CD14-positive monocyte (primary cell): ENCODE results near the gene SMIM30. TPM values are rescaled to one million over a fixed set of nuclear protein-coding genes. Genes with fewer than 3 reads are reported as not detected.

Source experiments
- DNase-seq, 3 donors: peaks; one replicate each; pipeline ENCODE4 v3.0.0-alpha.2; 2011 to 2022
- H2AFZ ChIP-seq: 2 replicates; pipeline ENCODE4 v1.6.0; 2012; ENCODE audit warnings: mild to moderate bottlenecking, low read depth, low read length, inconsistent platforms; ENCODE audit not compliant: insufficient read depth, poor library complexity, severe bottlenecking
- H3K27ac ChIP-seq, 2 donors: 1 replicate in 1 of 2; 2 replicates in 1 of 2; pipeline ENCODE4 v1.5.1; 2012 to 2013; ENCODE audit warnings: low read length in 2 of 2, control low read depth in 1 of 2, inconsistent platforms in 1 of 2, low read depth in 1 of 2, mild to moderate bottlenecking in 1 of 2
- H3K27me3 ChIP-seq, 2 donors: one replicate each; pipeline versions ENCODE4 v1.6.0 to v1.6.1; 2011 to 2013; ENCODE audit warnings: low read length in 2 of 2; ENCODE audit not compliant: control insufficient read depth in 2 of 2, insufficient read depth in 2 of 2
- H3K36me3 ChIP-seq, 2 donors: replicated peaks in 1 of 2; 1 replicate in 1 of 2; 2 replicates in 1 of 2; pipeline versions ENCODE4 v1.5.1 to v1.6.1; 2012 to 2013; ENCODE audit warnings: low read length in 2 of 2, control low read depth in 1 of 2, inconsistent platforms in 1 of 2, mild to moderate bottlenecking in 1 of 2; ENCODE audit not compliant: insufficient read depth in 2 of 2, control insufficient read depth in 1 of 2
- H3K4me1 ChIP-seq, 2 donors: 1 replicate in 1 of 2; 2 replicates in 1 of 2; pipeline versions ENCODE4 v1.5.1 to v1.6.1; 2012 to 2013; ENCODE audit warnings: low read length in 2 of 2, control low read depth in 1 of 2, inconsistent platforms in 1 of 2, mild to moderate bottlenecking in 1 of 2, moderate library complexity in 1 of 2; ENCODE audit not compliant: insufficient read depth in 2 of 2, control insufficient read depth in 1 of 2
- H3K4me2 ChIP-seq: replicated peaks from 2 replicates; pipeline ENCODE3; 2012; ENCODE audit warnings: low read length, moderate library complexity, mild to moderate bottlenecking; ENCODE audit not compliant: poor library complexity, severe bottlenecking; ENCODE audit errors: extremely low read depth
- H3K4me3 ChIP-seq, 3 experiments: fragments of 200-600 bp in 1 of 3; sonication (generic) in 1 of 3; replicated peaks in 1 of 3; 1 replicate in 2 of 3; 2 replicates in 1 of 3; pipeline ENCODE4 v1.5.1; 2011 to 2013; ENCODE audit warnings: low read length in 3 of 3, mild to moderate bottlenecking in 3 of 3, control low read depth in 2 of 3, low read depth in 2 of 3, inconsistent platforms in 1 of 3, moderate library complexity in 1 of 3
- H3K79me2 ChIP-seq: 2 replicates; pipeline ENCODE4 v1.6.0; 2012; ENCODE audit warnings: mild to moderate bottlenecking, control low read depth, inconsistent platforms, low read length, moderate library complexity; ENCODE audit not compliant: insufficient read depth
- H3K9ac ChIP-seq: 2 replicates; pipeline ENCODE4 v1.6.0; 2017; ENCODE audit warnings: low read length, mild to moderate bottlenecking; ENCODE audit not compliant: insufficient read depth, poor library complexity, severe bottlenecking
- H3K9me3 ChIP-seq, 2 donors: replicated peaks in 1 of 2; 1 replicate in 1 of 2; 2 replicates in 1 of 2; pipeline versions ENCODE4 v1.5.1 to v1.6.1; 2012 to 2013; ENCODE audit warnings: low read length in 2 of 2, control low read depth in 1 of 2; ENCODE audit not compliant: control insufficient read depth in 1 of 2, insufficient read depth in 1 of 2
- H4K20me1 ChIP-seq: 2 replicates; pipeline ENCODE4 v1.6.0; 2012; ENCODE audit warnings: mild to moderate bottlenecking, low read length, control low read depth, moderate library complexity; ENCODE audit not compliant: insufficient read depth
- H3K27ac Mint-ChIP-seq, 7 donors: one replicate each; pipeline ENCODE4 v1.8.0; 2020; ENCODE audit warnings: mild to moderate bottlenecking in 7 of 7, mixed read lengths in 7 of 7, moderate library complexity in 6 of 7, inconsistent platforms in 2 of 7
- H3K27me3 Mint-ChIP-seq, 3 donors: one replicate each; pipeline ENCODE4 v1.8.0; 2021 to 2022; ENCODE audit warnings: low read depth in 3 of 3, mild to moderate bottlenecking in 3 of 3, mixed read lengths in 3 of 3, moderate library complexity in 3 of 3, inconsistent platforms in 1 of 3
- H3K36me3 Mint-ChIP-seq, 2 donors: one replicate each; pipeline ENCODE4 v1.8.0; 2020; ENCODE audit warnings: mixed read lengths in 2 of 2, inconsistent platforms in 1 of 2, mild to moderate bottlenecking in 1 of 2
- H3K4me1 Mint-ChIP-seq: one replicate; pipeline ENCODE4 v1.8.0; 2020; ENCODE audit warnings: mild to moderate bottlenecking, mixed read lengths
- H3K4me3 Mint-ChIP-seq, 2 donors: one replicate each; pipeline ENCODE4 v1.8.0; 2020; ENCODE audit warnings: mild to moderate bottlenecking in 2 of 2, mixed read lengths in 2 of 2, moderate library complexity in 1 of 2
- H3K9me3 Mint-ChIP-seq, 7 donors: one replicate each; pipeline ENCODE4 v1.8.0; 2020 to 2022; ENCODE audit warnings: mixed read lengths in 7 of 7, mild to moderate bottlenecking in 6 of 7, moderate library complexity in 6 of 7, inconsistent platforms in 2 of 7
- WGBS: methylation state at CpG from one replicate; pipeline ENCODE4 v1.1.5; 2013; ENCODE audit warnings: missing lambda C conversion rate; ENCODE audit not compliant: insufficient coverage; 5-methylcytosine and 5-hydroxymethylcytosine counted together
- intact Hi-C, 2 donors: fragments of 100-400 bp; cut with micrococcal nuclease; formaldehyde crosslinking; loops; one replicate each; pipeline versions ENCODE4 v1.15.0 to v1.15.1; 2023
- polyA plus RNA-seq, 3 donors: library from polyadenylated mRNA; depleted of rRNA in 1 of 3; unstranded in 2 of 3; stranded (reverse) in 1 of 3; fragments of 300-500 nt in 2 of 3; fragments of >200 nt in 1 of 3; fragmentation: Illumina TruSeq in 2 of 3; gene quantifications; 1 replicate in 2 of 3; 2 replicates in 1 of 3; pipeline ENCODE4 v1.2.3, GENCODE V29; 2012 to 2021
- TF ChIP-seq, protein P1 (sequence below): fragments of 200-600 bp; IDR thresholded peaks from one replicate; pipeline ENCODE4 v1.8.0; 2022; ENCODE audit warnings: antibody characterized with exemption, mild to moderate bottlenecking

The SMIM30 gene
- polyA plus RNA-seq, 3 donors, result 11.6 to 55.0 (median 43.6) TPM

DNA sequence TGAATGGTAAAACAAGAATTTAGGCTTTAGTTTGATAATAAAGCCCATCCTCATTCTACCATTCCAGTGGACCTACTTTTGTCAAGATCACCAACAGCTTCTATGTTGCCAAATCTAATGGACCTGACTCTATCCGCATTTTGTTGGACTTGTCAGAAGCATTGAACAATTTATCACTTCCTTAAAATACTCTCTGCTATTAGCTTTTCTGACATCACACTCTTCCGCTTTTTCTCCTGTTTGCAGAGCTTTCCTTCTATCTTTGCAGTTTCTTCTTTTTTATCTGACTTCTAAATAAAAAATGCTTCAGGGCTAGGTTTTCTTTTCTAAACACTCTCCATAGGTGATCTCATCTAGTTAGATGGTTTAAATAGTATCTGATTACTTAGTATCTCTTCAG lies 42.7 kb upstream of the SMIM30 start:
- Mint-ChIP-seq H3K4me1 (no peaks in the 10 kb centered on the region), H3K9me3 (peaks cover 0 to 3% (median 0%) of the 10 kb centered on the region in 7 donors), H3K27ac (no peak overlapping the region), H3K4me3 (no peak overlapping the region), H3K27me3 (peaks cover 0 to 6% (median 1%) of the 10 kb centered on the region in 3 donors), H3K36me3 (no peaks in the 10 kb centered on the region)
- Histone ChIP-seq H3K27me3 (peaks cover 2 to 5% of the 10 kb centered on the region in 2 donors), H3K27ac (no peak overlapping the region), H3K36me3 (no peaks in the 10 kb centered on the region), H3K79me2 (no peaks in the 10 kb centered on the region), H3K4me3 (no peak overlapping the region), H3K4me2 (no peak overlapping the region), H3K9me3 (no peaks in the 10 kb centered on the region), H4K20me1 (no peaks in the 10 kb centered on the region), H3K9ac (no peak overlapping the region), H3K4me1 (no peaks in the 10 kb centered on the region), H2AFZ (no peak overlapping the region)
- WGBS, result 57% methylated on average over 1 of the region's 2 CpGs
- DNase-seq, result no peak
- TF ChIP-seq, protein P1, sequence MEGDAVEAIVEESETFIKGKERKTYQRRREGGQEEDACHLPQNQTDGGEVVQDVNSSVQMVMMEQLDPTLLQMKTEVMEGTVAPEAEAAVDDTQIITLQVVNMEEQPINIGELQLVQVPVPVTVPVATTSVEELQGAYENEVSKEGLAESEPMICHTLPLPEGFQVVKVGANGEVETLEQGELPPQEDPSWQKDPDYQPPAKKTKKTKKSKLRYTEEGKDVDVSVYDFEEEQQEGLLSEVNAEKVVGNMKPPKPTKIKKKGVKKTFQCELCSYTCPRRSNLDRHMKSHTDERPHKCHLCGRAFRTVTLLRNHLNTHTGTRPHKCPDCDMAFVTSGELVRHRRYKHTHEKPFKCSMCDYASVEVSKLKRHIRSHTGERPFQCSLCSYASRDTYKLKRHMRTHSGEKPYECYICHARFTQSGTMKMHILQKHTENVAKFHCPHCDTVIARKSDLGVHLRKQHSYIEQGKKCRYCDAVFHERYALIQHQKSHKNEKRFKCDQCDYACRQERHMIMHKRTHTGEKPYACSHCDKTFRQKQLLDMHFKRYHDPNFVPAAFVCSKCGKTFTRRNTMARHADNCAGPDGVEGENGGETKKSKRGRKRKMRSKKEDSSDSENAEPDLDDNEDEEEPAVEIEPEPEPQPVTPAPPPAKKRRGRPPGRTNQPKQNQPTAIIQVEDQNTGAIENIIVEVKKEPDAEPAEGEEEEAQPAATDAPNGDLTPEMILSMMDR, result no peak
- intact Hi-C loops, result no loop called here

DNA sequence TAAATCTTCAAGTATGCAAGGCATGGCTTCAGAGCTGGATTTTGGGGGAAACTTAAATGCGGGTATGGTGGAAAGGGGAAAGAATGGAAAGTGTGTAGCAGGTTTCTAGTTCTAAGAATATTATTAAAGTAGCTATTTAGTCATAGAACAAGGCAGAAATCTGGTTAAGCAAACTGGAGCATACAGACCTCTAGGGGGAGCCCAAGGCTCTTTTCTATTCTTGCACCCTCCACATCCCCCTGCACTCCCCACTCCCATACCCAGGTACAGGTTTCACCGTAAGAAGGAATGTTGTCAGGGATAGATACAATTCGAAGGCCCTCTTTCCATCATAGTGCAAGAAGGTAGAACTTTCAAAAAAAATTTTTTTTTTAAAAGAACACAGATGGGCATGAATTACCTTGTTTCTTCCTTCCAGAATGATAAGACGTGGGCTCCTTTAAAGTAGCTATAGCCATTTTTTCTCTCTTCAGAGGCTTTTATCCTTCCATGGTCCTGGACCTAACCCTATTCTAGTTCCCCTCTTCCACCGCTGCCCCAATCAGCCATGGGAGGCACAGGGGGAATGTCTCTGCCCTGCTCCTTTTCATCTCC lies 41.5 kb upstream of the SMIM30 start:
- no peak overlapping the region for H3K4me2 ChIP-seq
- Mint-ChIP-seq H3K4me3 (no peak overlapping the region), H3K27me3 (peaks cover 0 to 10% (median 2%) of the 10 kb centered on the region in 3 donors), H3K27ac (no peak overlapping the region), H3K4me1 (no peaks in the 10 kb centered on the region), H3K36me3 (no peaks in the 10 kb centered on the region), H3K9me3 (peaks cover 0 to 3% (median 0%) of the 10 kb centered on the region in 7 donors)
- H3K27ac ChIP-seq, result no peak overlapping the region
- no peaks in the 10 kb centered on the region for H3K4me1 ChIP-seq
- TF ChIP-seq, protein P1, result peak; percentile 70
- DNase-seq, result peak in 1 of 3 donors; percentile 7
- no CpG with 5 or more reads among the region's 5 CpGs for WGBS
- peaks cover 2 to 8% of the 10 kb centered on the region in 2 donors for H3K27me3 ChIP-seq
- no peak overlapping the region for H3K4me3 ChIP-seq
- H3K79me2 ChIP-seq, result no peaks in the 10 kb centered on the region
- H2AFZ ChIP-seq, result no peak overlapping the region
- H3K36me3 ChIP-seq, result no peaks in the 10 kb centered on the region
- no peak overlapping the region for H3K9ac ChIP-seq
- intact Hi-C loops, result no loop called here
- H3K9me3 ChIP-seq, result no peaks in the 10 kb centered on the region
- H4K20me1 ChIP-seq, result no peaks in the 10 kb centered on the region
